Activated CD4-positive, alpha-beta T cell treated with anti-CD3 and anti-CD28 coated beads, Interleukin-2, amount 10 ng/mL, durations not matched to agents 7 days and 5 days (primary cell): ENCODE measurements around the gene LPCAT1. TPM values are rescaled to one million over a fixed set of nuclear protein-coding genes. Genes with fewer than 3 reads are reported as not detected.
A peak's percentile ranks its signal among the peaks of the same experiment; 100 is the strongest.
"Not testable (repeated sequence)": the region's sequence is repeated elsewhere in the genome, so short reads cannot be mapped to it uniquely, and the experiment has no call there.

ENCODE experiments used
- CTCF ChIA-PET: fragments of 350-600 bp; sonication (Branson Sonifier 250); formaldehyde crosslinking; loops from one replicate; lab custom pipeline; 2021; ENCODE audit warnings: antibody characterized with exemption; lab: Charles Lee
- POLR2A ChIA-PET: fragments of 350-600 bp; sonication (Branson Sonifier 250); formaldehyde crosslinking; loops from one replicate; lab custom pipeline; 2021; ENCODE audit warnings: antibody characterized with exemption; lab: Charles Lee
- DNase-seq: peaks from one replicate; pipeline ENCODE4 v3.0.0-alpha.2; 2020
- H3K27ac Mint-ChIP-seq: one replicate; pipeline ENCODE4 v1.8.0; 2021; ENCODE audit warnings: mild to moderate bottlenecking, moderate library complexity, mixed read lengths
- H3K27me3 Mint-ChIP-seq: one replicate; pipeline ENCODE4 v1.8.0; 2021; ENCODE audit warnings: mixed read lengths
- H3K36me3 Mint-ChIP-seq: one replicate; pipeline ENCODE4 v1.8.0; 2021; ENCODE audit warnings: low read depth, mixed read lengths
- H3K4me1 Mint-ChIP-seq: one replicate; pipeline ENCODE4 v1.8.0; 2021; ENCODE audit warnings: mixed read lengths
- H3K4me3 Mint-ChIP-seq: one replicate; pipeline ENCODE4 v1.8.0; 2021; ENCODE audit warnings: mild to moderate bottlenecking, moderate library complexity, mixed read lengths
- H3K9me3 Mint-ChIP-seq: one replicate; pipeline ENCODE4 v1.8.0; 2021; ENCODE audit warnings: mixed read lengths
- total RNA-seq, 2 experiments: library from RNA; stranded (reverse); gene quantifications; one replicate each; pipeline ENCODE4 v1.2.3, GENCODE V29; 2021

LPCAT1 gene
- 10 to 100 TPM; 69.5 to 77.0 TPM for total RNA-seq

GRCh38 chr5:1523793-1524480, at the start of gene LPCAT1:
Gene LPCAT1, minus strand, starts transcription at chr5:1523960. Its CDS starts 116 bp downstream, at chr5:1523844.
- peaks cover 18% of the 10 kb centered on the region for H3K36me3 Mint-ChIP-seq
- H3K4me3 Mint-ChIP-seq: peak within 1 kb of the TSS; percentile 86
- POLR2A ChIA-PET: no interaction called here

GRCh38 chr5:1571875-1572274, 48.1 kb upstream of the LPCAT1 start:
- H3K36me3 Mint-ChIP-seq, H3K9me3 Mint-ChIP-seq, H3K27me3 Mint-ChIP-seq, DNase-seq, POLR2A ChIA-PET, H3K4me3 Mint-ChIP-seq, H3K27ac Mint-ChIP-seq, H3K4me1 Mint-ChIP-seq: not testable (repeated sequence)
- CTCF ChIA-PET: interaction anchor here (1.5 kb wide), 1 partner anchor 13 kb away, joined by 4 read pairs; no protein-coding TSS in a partner anchor

More at GRCh38 chr5:1523793-1524480, at the start of gene LPCAT1:
- H3K27ac Mint-ChIP-seq: peak within 1 kb of the TSS; percentile 83
- H3K9me3 Mint-ChIP-seq: no peaks in the 10 kb centered on the region
- DNase-seq: peak; percentile 70
- peaks cover 2% of the 10 kb centered on the region for H3K27me3 Mint-ChIP-seq
- peaks cover 18% of the 10 kb centered on the region for H3K4me1 Mint-ChIP-seq
- CTCF ChIA-PET: no interaction called here

- no peak for DNase-seq
- Mint-ChIP-seq H3K4me1 (peaks cover 7% of the 10 kb centered on the region), H3K27ac (no peak overlapping the region), H3K27me3 (no peaks in the 10 kb centered on the region), H3K4me3 (no peak overlapping the region), H3K36me3 (peaks cover 8% of the 10 kb centered on the region), H3K9me3 (peaks cover 5% of the 10 kb centered on the region)
- ChIA-PET POLR2A (no interaction called here), CTCF (interaction anchor here (1.2 to 1.5 kb wide), 3 partner anchors 12 to 34 kb away, joined by 3 to 5 read pairs (median 4); no protein-coding TSS in a partner anchor)
Measured at GRCh38 chr5:1570975-1571374, 47.2 kb upstream of the LPCAT1 start.

- H3K36me3 Mint-ChIP-seq: peaks cover 8% of the 10 kb centered on the region
- H3K9me3 Mint-ChIP-seq: peaks cover 5% of the 10 kb centered on the region
- ChIA-PET POLR2A (no interaction called here), CTCF (no interaction called here)
- peaks cover 7% of the 10 kb centered on the region for H3K4me1 Mint-ChIP-seq
- no peak overlapping the region for H3K4me3 Mint-ChIP-seq
- no peak for DNase-seq
- no peaks in the 10 kb centered on the region for H3K27me3 Mint-ChIP-seq
- no peak overlapping the region for H3K27ac Mint-ChIP-seq
Measured at GRCh38 chr5:1568201-1568979, 44.6 kb upstream of the LPCAT1 start.

GRCh38 chr5:1567527-1568200, 43.9 kb upstream of the LPCAT1 start:
- H3K27ac Mint-ChIP-seq, H3K4me1 Mint-ChIP-seq, CTCF ChIA-PET, H3K9me3 Mint-ChIP-seq, POLR2A ChIA-PET, H3K36me3 Mint-ChIP-seq, H3K27me3 Mint-ChIP-seq, H3K4me3 Mint-ChIP-seq, DNase-seq: not testable (repeated sequence)

GRCh38 chr5:1565737-1566734, 42.3 kb upstream of the LPCAT1 start:
- no peak for DNase-seq
- Mint-ChIP-seq H3K27ac (no peak overlapping the region), H3K4me3 (no peak overlapping the region), H3K36me3 (peaks cover 7% of the 10 kb centered on the region), H3K9me3 (peaks cover 5% of the 10 kb centered on the region), H3K27me3 (peaks cover 2% of the 10 kb centered on the region), H3K4me1 (peaks cover 7% of the 10 kb centered on the region)
- ChIA-PET CTCF (interaction anchor here (0.9 kb wide), 1 partner anchor 7 kb away, joined by 3 read pairs; no protein-coding TSS in a partner anchor), POLR2A (no interaction called here)

GRCh38 chr5:1564824-1565736, 41.3 kb upstream of the LPCAT1 start:
- Mint-ChIP-seq H3K9me3 (peaks cover under 1% of the 10 kb centered on the region), H3K36me3 (peaks cover under 1% of the 10 kb centered on the region), H3K27ac (no peak overlapping the region), H3K4me1 (peaks cover 7% of the 10 kb centered on the region), H3K27me3 (peaks cover 5% of the 10 kb centered on the region), H3K4me3 (no peak overlapping the region)
- DNase-seq: no peak
- POLR2A ChIA-PET: no interaction called here
- CTCF ChIA-PET: no interaction called here

- Mint-ChIP-seq H3K4me1 (peaks cover 7% of the 10 kb centered on the region), H3K4me3 (no peak overlapping the region), H3K27ac (no peak overlapping the region), H3K36me3 (no peaks in the 10 kb centered on the region), H3K9me3 (no peaks in the 10 kb centered on the region), H3K27me3 (peaks cover 5% of the 10 kb centered on the region)
- ChIA-PET POLR2A (no interaction called here), CTCF (no interaction called here)
- no peak for DNase-seq
Measured at GRCh38 chr5:1564182-1564748, 40.5 kb upstream of the LPCAT1 start.

GRCh38 chr5:1563617-1564181, 39.9 kb upstream of the LPCAT1 start:
- no peak overlapping the region for H3K27ac Mint-ChIP-seq
- H3K36me3 Mint-ChIP-seq: no peaks in the 10 kb centered on the region
- peaks cover 9% of the 10 kb centered on the region for H3K4me1 Mint-ChIP-seq
- no peaks in the 10 kb centered on the region for H3K9me3 Mint-ChIP-seq
- H3K4me3 Mint-ChIP-seq: no peak overlapping the region
- peaks cover 7% of the 10 kb centered on the region for H3K27me3 Mint-ChIP-seq
- DNase-seq: no peak
- ChIA-PET CTCF (interaction anchor here (1.3 kb wide), 1 partner anchor 12 kb away, joined by 3 read pairs; no protein-coding TSS in a partner anchor), POLR2A (no interaction called here)

- CTCF ChIA-PET: interaction anchor here (1.3 kb wide), 1 partner anchor 12 kb away, joined by 3 read pairs; no protein-coding TSS in a partner anchor
- POLR2A ChIA-PET: no interaction called here
- Mint-ChIP-seq H3K27me3 (peaks cover 7% of the 10 kb centered on the region), H3K27ac (no peak overlapping the region), H3K36me3 (no peaks in the 10 kb centered on the region), H3K9me3 (no peaks in the 10 kb centered on the region), H3K4me1 (peaks cover 3% of the 10 kb centered on the region), H3K4me3 (no peak overlapping the region)
- DNase-seq: no peak
Measured at GRCh38 chr5:1563051-1563461, 39.3 kb upstream of the LPCAT1 start.

GRCh38 chr5:1562599-1562998, 38.8 kb upstream of the LPCAT1 start:
- Mint-ChIP-seq H3K27me3 (peaks cover 7% of the 10 kb centered on the region), H3K4me1 (peaks cover 3% of the 10 kb centered on the region), H3K36me3 (no peaks in the 10 kb centered on the region), H3K9me3 (no peaks in the 10 kb centered on the region), H3K4me3 (no peak overlapping the region), H3K27ac (no peak overlapping the region)
- no peak for DNase-seq
- ChIA-PET POLR2A (no interaction called here), CTCF (interaction anchor here (1.3 kb wide), 1 partner anchor 11 kb away, joined by 3 read pairs; no protein-coding TSS in a partner anchor)
